A673 (cell line): ENCODE results near the gene TMEM150A. TPM values are rescaled to one million over a fixed set of nuclear protein-coding genes. Genes with fewer than 3 reads are reported as not detected.
A peak's percentile ranks its signal among the peaks of the same experiment; 100 is the strongest.

ENCODE experiments used
- BruUV-seq: library from RNA; stranded (reverse); fragments of 400-500 nt; replicated peaks from 2 replicates; lab custom pipeline; 2021; lab: Mats Ljungman, UMichigan
- CTCF ChIA-PET: fragments of 300-600 bp; sonication (Branson Sonifier 250); formaldehyde crosslinking; loops from one replicate; lab custom pipeline; 2022; ENCODE audit warnings: antibody characterized with exemption; lab: Charles Lee
- POLR2A ChIA-PET: fragments of 300-600 bp; sonication (Branson Sonifier 250); formaldehyde crosslinking; loops from one replicate; lab custom pipeline; 2022; ENCODE audit warnings: antibody characterized with exemption; ENCODE audit not compliant: low non-redundant PET; lab: Charles Lee
- DNase-seq: peaks from one replicate; pipeline ENCODE4 v3.0.0-alpha.2; 2015; ENCODE audit warnings: low spot score
- H3K27ac ChIP-seq: fragments of 200-600 bp; sonication (generic); 2 replicates; pipeline ENCODE4 v1.5.1; 2016; ENCODE audit warnings: mixed run types, low read depth, mild to moderate bottlenecking, mixed read lengths, antibody characterized with exemption, low read length; ENCODE audit not compliant: poor library complexity, severe bottlenecking
- H3K27me3 ChIP-seq: fragments of 200-600 bp; sonication (generic); replicated peaks from 2 replicates; pipeline ENCODE4 v1.6.1; 2017; ENCODE audit warnings: mixed run types, low read depth, mild to moderate bottlenecking, mixed read lengths, antibody characterized with exemption, low read length; ENCODE audit not compliant: insufficient read depth, poor library complexity
- H3K36me3 ChIP-seq: fragments of 200-600 bp; sonication (generic); 2 replicates; pipeline ENCODE4 v1.6.1; 2016; ENCODE audit warnings: mixed run types, mild to moderate bottlenecking, mixed read lengths, antibody characterized with exemption, low read length; ENCODE audit not compliant: insufficient read depth, poor library complexity, severe bottlenecking
- H3K4me1 ChIP-seq: fragments of 200-600 bp; sonication (generic); 2 replicates; pipeline ENCODE4 v1.6.1; 2017; ENCODE audit warnings: mixed run types, mild to moderate bottlenecking, mixed read lengths, antibody characterized with exemption, low read length; ENCODE audit not compliant: insufficient read depth, poor library complexity, severe bottlenecking
- H3K4me3 ChIP-seq: fragments of 200-600 bp; sonication (generic); 2 replicates; pipeline ENCODE4 v1.5.1; 2016; ENCODE audit warnings: low read depth, mixed run types, mild to moderate bottlenecking, mixed read lengths, low read length; ENCODE audit not compliant: poor library complexity, severe bottlenecking
- H3K9me3 ChIP-seq: fragments of 200-600 bp; sonication (generic); 2 replicates; pipeline ENCODE4 v1.6.1; 2016; ENCODE audit warnings: mixed run types, low read depth, mild to moderate bottlenecking, mixed read lengths, antibody characterized with exemption, low read length; ENCODE audit not compliant: poor library complexity, severe bottlenecking
- EZH2 ChIP-seq: fragments of 200-600 bp; sonication (generic); IDR thresholded peaks from 2 replicates; pipeline ENCODE4 v1.6.1; 2017; ENCODE audit warnings: borderline replicate concordance, low read depth, mild to moderate bottlenecking, mixed read lengths, antibody characterized with exemption, low read length; ENCODE audit not compliant: poor library complexity, severe bottlenecking
- intact Hi-C: fragments of 100-400 bp; cut with micrococcal nuclease; formaldehyde crosslinking; loops from one replicate; pipeline ENCODE4 v1.10.0; 2022; ENCODE audit not compliant: unreplicated experiment
- total RNA-seq: library from RNA; stranded (reverse); gene quantifications from 2 replicates; pipeline ENCODE4 v1.2.3, GENCODE V29; 2021
- TF ChIP-seq, protein P1 (sequence below): fragments of 300-800, 200-600 bp; sonication (generic); conservative IDR thresholded peaks from 2 replicates; pipeline ENCODE4 v1.5.1; 2017; ENCODE audit warnings: low read depth, mild to moderate bottlenecking, antibody characterized with exemption, low read length, moderate library complexity, mixed read lengths

The TMEM150A gene
- total RNA-seq, 1 experiment from 2014 or later, result 6.6 TPM

DNA sequence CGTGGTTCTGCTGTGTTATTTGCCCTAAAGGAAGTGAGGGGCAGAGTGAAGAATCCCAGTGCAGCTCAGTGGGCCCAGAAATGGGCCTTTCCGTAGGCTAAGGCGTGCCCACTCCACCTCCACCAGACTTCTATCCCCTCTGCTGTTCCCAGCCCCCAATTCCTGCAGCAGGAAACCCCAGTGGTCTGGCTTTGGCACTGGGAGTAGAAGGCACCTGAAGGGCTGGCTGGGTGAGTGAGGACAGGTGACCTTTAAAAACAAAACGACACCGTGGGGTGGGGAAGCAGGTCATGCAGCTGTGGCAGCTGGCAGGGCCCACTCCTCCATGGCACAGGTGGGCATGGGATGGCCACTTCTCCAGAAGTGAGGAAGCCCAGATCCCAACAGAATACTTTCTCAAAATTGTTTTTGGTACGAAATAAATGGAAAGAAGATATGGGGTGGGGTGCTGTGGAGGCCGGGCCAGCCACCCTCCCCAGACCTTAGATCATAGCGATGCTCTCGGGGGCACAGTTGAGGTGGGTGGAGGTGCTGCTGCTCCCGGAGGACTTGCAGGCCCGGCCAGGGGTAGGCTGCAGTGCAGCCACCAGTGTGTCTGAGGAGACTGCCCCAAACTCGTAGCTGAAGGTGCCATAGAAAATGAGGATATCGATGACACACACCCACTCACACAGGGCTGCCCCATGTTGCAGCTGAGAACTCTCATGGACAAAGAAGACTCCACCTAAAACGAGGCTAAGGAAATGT lies 3.7 kb downstream of the TMEM150A start:
- DNase-seq, result no peak
- Histone ChIP-seq H3K4me1 (no peaks in the 10 kb centered on the region), H3K4me3 (no peak overlapping the region), H3K9me3 (no peaks in the 10 kb centered on the region), H3K36me3 (peaks cover 17% of the 10 kb centered on the region), H3K27ac (no peak overlapping the region), H3K27me3 (no peaks in the 10 kb centered on the region)
- BruUV-seq, result no TSS peak
- POLR2A ChIA-PET, result no interaction called here
- intact Hi-C loops, result no loop called here
- CTCF ChIA-PET, result no interaction called here
- TF ChIP-seq, protein P1, sequence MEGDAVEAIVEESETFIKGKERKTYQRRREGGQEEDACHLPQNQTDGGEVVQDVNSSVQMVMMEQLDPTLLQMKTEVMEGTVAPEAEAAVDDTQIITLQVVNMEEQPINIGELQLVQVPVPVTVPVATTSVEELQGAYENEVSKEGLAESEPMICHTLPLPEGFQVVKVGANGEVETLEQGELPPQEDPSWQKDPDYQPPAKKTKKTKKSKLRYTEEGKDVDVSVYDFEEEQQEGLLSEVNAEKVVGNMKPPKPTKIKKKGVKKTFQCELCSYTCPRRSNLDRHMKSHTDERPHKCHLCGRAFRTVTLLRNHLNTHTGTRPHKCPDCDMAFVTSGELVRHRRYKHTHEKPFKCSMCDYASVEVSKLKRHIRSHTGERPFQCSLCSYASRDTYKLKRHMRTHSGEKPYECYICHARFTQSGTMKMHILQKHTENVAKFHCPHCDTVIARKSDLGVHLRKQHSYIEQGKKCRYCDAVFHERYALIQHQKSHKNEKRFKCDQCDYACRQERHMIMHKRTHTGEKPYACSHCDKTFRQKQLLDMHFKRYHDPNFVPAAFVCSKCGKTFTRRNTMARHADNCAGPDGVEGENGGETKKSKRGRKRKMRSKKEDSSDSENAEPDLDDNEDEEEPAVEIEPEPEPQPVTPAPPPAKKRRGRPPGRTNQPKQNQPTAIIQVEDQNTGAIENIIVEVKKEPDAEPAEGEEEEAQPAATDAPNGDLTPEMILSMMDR, result no peak
- no peak for TF ChIP-seq EZH2

DNA sequence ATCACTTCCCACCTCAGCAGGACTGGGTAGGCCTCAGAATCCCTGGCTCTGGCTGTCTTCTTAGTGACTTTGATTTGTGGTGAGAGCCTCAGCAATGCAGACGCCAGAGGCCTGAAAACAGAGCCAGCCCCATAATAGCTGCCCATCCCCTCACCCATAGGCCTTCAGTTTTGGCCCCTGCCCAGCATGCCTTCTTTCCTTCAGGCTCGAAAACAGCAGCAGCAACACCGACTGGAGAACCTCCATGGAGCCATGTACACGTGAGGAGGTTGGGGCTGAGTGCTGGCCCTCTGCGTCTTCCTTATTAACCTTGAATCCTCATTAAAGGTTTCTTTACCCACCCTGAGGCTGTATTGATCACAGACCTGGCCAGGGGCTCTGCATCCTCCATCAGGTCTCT lies 5.3 kb downstream of the TMEM150A start:
- no peaks in the 10 kb centered on the region for H3K9me3 ChIP-seq
- intact Hi-C loops, result no loop called here
- H3K4me3 ChIP-seq, result no peak overlapping the region
- no peak for DNase-seq
- no peak overlapping the region for H3K27ac ChIP-seq
- TF ChIP-seq, protein P1, result no peak
- no peak for TF ChIP-seq EZH2
- ChIA-PET CTCF (no interaction called here), POLR2A (interaction anchor here (0.6 kb wide), 1 partner anchor 556 kb away, joined by 9 read pairs; no protein-coding TSS in a partner anchor)
- H3K27me3 ChIP-seq, result no peaks in the 10 kb centered on the region
- BruUV-seq, result no TSS peak
- H3K36me3 ChIP-seq, result peaks cover 17% of the 10 kb centered on the region
- no peaks in the 10 kb centered on the region for H3K4me1 ChIP-seq

DNA sequence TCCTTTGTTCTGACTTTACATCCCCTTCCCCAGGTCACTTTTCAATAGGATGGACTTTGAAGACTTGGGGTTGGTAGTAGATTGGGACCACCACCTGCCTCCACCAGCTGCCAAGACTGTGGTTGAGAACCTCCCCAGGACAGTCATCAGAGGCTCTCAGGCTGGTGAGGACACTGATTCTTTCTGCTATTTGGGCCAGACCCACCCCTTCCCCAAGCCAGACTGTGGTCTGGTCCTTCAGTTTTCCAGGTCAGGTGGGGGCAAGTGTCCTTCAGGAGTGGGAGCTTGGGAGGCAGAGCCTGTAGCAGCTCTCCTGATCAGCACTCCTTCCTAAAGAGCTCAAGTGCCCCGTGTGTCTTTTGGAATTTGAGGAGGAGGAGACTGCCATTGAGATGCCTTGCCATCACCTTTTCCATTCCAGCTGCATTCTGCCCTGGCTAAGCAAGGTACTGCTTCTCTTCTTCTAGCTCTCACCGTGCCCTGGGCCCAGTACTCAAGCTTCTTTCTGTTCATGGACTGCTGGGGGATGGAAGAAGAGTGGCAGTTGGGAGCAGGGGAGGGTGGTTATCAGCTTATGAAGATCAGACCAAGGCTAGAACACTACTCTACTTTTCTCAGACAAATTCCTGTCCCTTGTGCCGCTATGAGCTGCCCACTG lies 5.9 kb downstream of the TMEM150A start:
- intact Hi-C loops, result no loop called here
- Histone ChIP-seq H3K9me3 (no peaks in the 10 kb centered on the region), H3K36me3 (peaks cover 17% of the 10 kb centered on the region), H3K27me3 (no peaks in the 10 kb centered on the region), H3K4me1 (no peaks in the 10 kb centered on the region), H3K27ac (peak overlapping the region; percentile 83), H3K4me3 (peak overlapping the region; percentile 82)
- ChIA-PET CTCF (no interaction called here), POLR2A (interaction anchor here (0.6 kb wide), 1 partner anchor 555 kb away, joined by 9 read pairs; no protein-coding TSS in a partner anchor)
- TF ChIP-seq EZH2, result no peak
- TF ChIP-seq, protein P1, result no peak
- BruUV-seq, result no TSS peak
- no peak for DNase-seq
